ENCODE data around the gene P4HA2. TPM values are rescaled to one million over a fixed set of nuclear protein-coding genes. Genes with fewer than 3 reads are reported as not detected.

The P4HA2 gene
- total and polyA plus RNA-seq, 2 donors (not counting 3 experiments of a cell fraction or from before 2014, with no cell fraction given): 37.6 to 58.7 TPM

GRCh38 chr5:132254321-132254977 is 26.8 kb upstream of the P4HA2 start:
- Histone ChIP-seq H3K4me1 (ENCODE audit: control insufficient read depth, extremely low read depth, insufficient read depth, low read length) (peaks cover 16% of the 10 kb centered on the region), H3K79me2 (ENCODE audit: control insufficient read depth, insufficient read depth, low read length) (peaks cover 19% of the 10 kb centered on the region), H3K9ac (replicated peaks; ENCODE audit: extremely low read depth, insufficient read depth, low read length) (no peak overlapping the region), H3K9me3 (replicated peaks; ENCODE audit: control insufficient read depth, insufficient read depth, low read length) (no peaks in the 10 kb centered on the region), H4K20me1 (replicated peaks; ENCODE audit: control insufficient read depth, extremely low read depth, insufficient read depth, low read length) (no peaks in the 10 kb centered on the region), H3K4me2 (ENCODE audit: insufficient read depth, low read length) (no peak overlapping the region), H3K9me1 (replicated peaks; ENCODE audit: control insufficient read depth, extremely low read depth, insufficient read depth, low read length) (no peaks in the 10 kb centered on the region), H3K36me3 (ENCODE audit: control insufficient read depth in 2 of 2, extremely low read depth in 1 of 2, insufficient read depth in 2 of 2, low read length in 2 of 2) (no peaks in the 10 kb centered on the region), H3K4me3 (replicated peaks in 1 of 3; ENCODE audit: insufficient read depth in 1 of 3, low read depth in 1 of 3, low read length in 3 of 3) (no peak overlapping the region), H2AFZ (ENCODE audit: low read depth, low read length) (no peak overlapping the region), H3K27me3 (ENCODE audit: control insufficient read depth in 2 of 2, insufficient read depth in 2 of 2, low read length in 2 of 2) (no peaks in the 10 kb centered on the region), H3K27ac (ENCODE audit: insufficient read depth, low read depth, low read length) (no peak overlapping the region)
- DNase-seq (ENCODE audit: low read depth, low spot score) (no peak), FAIRE-seq (no peak)
- dilution Hi-C loops (cut with MboI; ENCODE audit: extremely low pct_ligation_motif_present, low sequenced_read_pairs) (no loop called here), intact Hi-C loops (cut with micrococcal nuclease) (no loop called here)
- POLR2A ChIA-PET: no interaction called here
- no TSS peak for BruUV-seq (replicated peaks)
- TF ChIP-seq JUN (IDR thresholded peaks at IDR 0.05; ENCODE audit: borderline replicate concordance, insufficient read depth, insufficient read length, low read depth): no peak
- no peak for TF ChIP-seq GATA2 (IDR thresholded peaks at IDR 0.05; ENCODE audit: insufficient read depth, insufficient read length, low read depth, low read length)
- TF ChIP-seq MAX (IDR thresholded peaks at IDR 0.05; ENCODE audit: insufficient read depth, insufficient read length): no peak
- no peak for TF ChIP-seq MYC (IDR thresholded peaks at IDR 0.05; ENCODE audit: low read depth, low read length)
- TF ChIP-seq CTCF (IDR thresholded peaks at IDR 0.05; ENCODE audit: extremely low read depth in 1 of 2, insufficient read depth in 1 of 2, low read depth in 1 of 2, low read length in 2 of 2): no peak
- no peak for TF ChIP-seq POLR2A (IDR thresholded peaks at IDR 0.05; ENCODE audit: low read depth, low read length)
- TF ChIP-seq EZH2 (IDR thresholded peaks at IDR 0.05; ENCODE audit: borderline replicate concordance, low read depth, low read length, severe bottlenecking): no peak
- TF ChIP-seq FOS (IDR thresholded peaks at IDR 0.05; ENCODE audit: borderline replicate concordance, insufficient read depth, low read length): no peak
- no peak for TF ChIP-seq POLR2AphosphoS5 (IDR thresholded peaks at IDR 0.05; ENCODE audit: insufficient read depth, low read depth, low read length)
- CTCF ChIA-PET: interaction anchor here (1.0 to 8.3 kb wide), 4 partner anchors 9 to 17 kb away, joined by 3 to 63 read pairs (median 7); no protein-coding TSS in a partner anchor

Measured in endothelial cell of umbilical vein (primary cell).